WTC11 (cell line): ENCODE results near the gene MYO15A. TPM values are rescaled to one million over a fixed set of nuclear protein-coding genes. Genes with fewer than 3 reads are reported as not detected.

Source experiments
- ATAC-seq: fragments of 200-7000 bp; cut with Tn5 transposase; 2 replicates; pipeline ENCODE4 v1.10.0; 2021; ENCODE audit warnings: mild to moderate bottlenecking, moderate library complexity
- CTCF ChIA-PET: fragments of 300-600 bp; sonication (Branson Sonifier 250); formaldehyde crosslinking; loops from one replicate; lab custom pipeline; 2021; ENCODE audit warnings: antibody characterized with exemption; lab: Charles Lee
- POLR2A ChIA-PET: fragments of 350-600 bp; sonication (Branson Sonifier 250); formaldehyde crosslinking; loops from one replicate; lab custom pipeline; 2021; ENCODE audit warnings: antibody characterized with exemption; lab: Charles Lee
- DNase-seq: peaks from one replicate; pipeline ENCODE4 v3.0.0; 2021; ENCODE audit warnings: low spot score
- H3K27ac Mint-ChIP-seq: 2 replicates; pipeline ENCODE4 v1.8.0; 2021; ENCODE audit warnings: mixed read lengths
- H3K27me3 Mint-ChIP-seq: 2 replicates; pipeline ENCODE4 v1.8.0; 2021; ENCODE audit warnings: low read depth, mild to moderate bottlenecking, moderate library complexity, mixed read lengths
- H3K36me3 Mint-ChIP-seq: 2 replicates; pipeline ENCODE4 v1.8.0; 2021; ENCODE audit warnings: mixed read lengths
- H3K4me1 Mint-ChIP-seq: 2 replicates; pipeline ENCODE4 v1.8.0; 2022; ENCODE audit warnings: mixed read lengths
- H3K4me3 Mint-ChIP-seq: 2 replicates; pipeline ENCODE4 v1.8.0; 2021; ENCODE audit warnings: mild to moderate bottlenecking, moderate library complexity, mixed read lengths
- H3K9me3 Mint-ChIP-seq: 2 replicates; pipeline ENCODE4 v1.8.0; 2021; ENCODE audit warnings: mixed read lengths
- FOXK1 ChIP-seq: sonication (generic); formaldehyde crosslinking; IDR thresholded peaks from 2 replicates; pipeline ENCODE4 v1.8.0; 2022; ENCODE audit warnings: mild to moderate bottlenecking, moderate library complexity, missing genetic modification reagents
- FOXP1 ChIP-seq: sonication (generic); formaldehyde crosslinking; IDR thresholded peaks from 2 replicates; pipeline ENCODE4 v1.8.0; 2022; ENCODE audit warnings: missing genetic modification reagents, mild to moderate bottlenecking, moderate library complexity, borderline replicate concordance
- GABPB1 ChIP-seq: sonication (generic); formaldehyde crosslinking; IDR thresholded peaks from 2 replicates; pipeline ENCODE4 v1.8.1; 2023; ENCODE audit warnings: mild to moderate bottlenecking, missing genetic modification reagents
- KAT7 ChIP-seq: sonication (generic); formaldehyde crosslinking; IDR thresholded peaks from 2 replicates; pipeline ENCODE4 v1.8.1; 2023; ENCODE audit warnings: missing genetic modification reagents, mild to moderate bottlenecking, borderline replicate concordance
- NFATC4 ChIP-seq: fragments of 250-450 bp; sonication (Bioruptor Pico); IDR thresholded peaks from 2 replicates; pipeline ENCODE4 v1.9.0; 2021; ENCODE audit warnings: mild to moderate bottlenecking
- NFE2L1 ChIP-seq: sonication (generic); formaldehyde crosslinking; IDR thresholded peaks from 2 replicates; pipeline ENCODE4 v1.8.1; 2023; ENCODE audit warnings: missing genetic modification reagents
- RORB ChIP-seq: fragments of 250-450 bp; sonication (Bioruptor Pico); IDR thresholded peaks from 2 replicates; pipeline ENCODE4 v1.9.0; 2021; ENCODE audit warnings: mild to moderate bottlenecking
- SOX15 ChIP-seq: fragments of 250-450 bp; sonication (Bioruptor Pico); IDR thresholded peaks from 2 replicates; pipeline ENCODE4 v1.9.0; 2021; ENCODE audit warnings: mild to moderate bottlenecking
- ZNF232 ChIP-seq: sonication (generic); formaldehyde crosslinking; IDR thresholded peaks from 2 replicates; pipeline ENCODE4 v1.8.0; 2022; ENCODE audit warnings: mild to moderate bottlenecking, missing genetic modification reagents
- ZNF317 ChIP-seq: sonication (generic); formaldehyde crosslinking; IDR thresholded peaks from 2 replicates; pipeline ENCODE4 v1.8.1; 2023; ENCODE audit warnings: low read depth, mild to moderate bottlenecking, moderate library complexity, missing genetic modification reagents, borderline replicate concordance
- total RNA-seq: library from RNA; stranded (reverse); gene quantifications from 3 replicates; pipeline ENCODE4 v1.2.3, GENCODE V29; 2021
- TF ChIP-seq, protein P1 (sequence below): sonication (generic); formaldehyde crosslinking; IDR thresholded peaks from 2 replicates; pipeline ENCODE4 v1.8.0; 2022; ENCODE audit warnings: mild to moderate bottlenecking, missing genetic modification reagents
- TF ChIP-seq, protein P2 (sequence below): sonication (generic); formaldehyde crosslinking; IDR thresholded peaks from 2 replicates; pipeline ENCODE4 v1.8.0; 2023; ENCODE audit warnings: missing genetic modification reagents
- TF ChIP-seq, protein P3 (sequence below): sonication (generic); formaldehyde crosslinking; IDR thresholded peaks from 2 replicates; pipeline ENCODE4 v1.8.1; 2022; ENCODE audit warnings: mild to moderate bottlenecking, missing genetic modification reagents, moderate library complexity, borderline replicate concordance
- TF ChIP-seq, protein P4 (sequence below): fragments of 250-450 bp; sonication (Bioruptor Pico); IDR thresholded peaks from 2 replicates; pipeline ENCODE4 v1.9.0; 2021; ENCODE audit warnings: moderate library complexity, mild to moderate bottlenecking, inconsistent platforms, borderline replicate concordance
- TF ChIP-seq, protein P5 (sequence below): fragments of 250-450 bp; sonication (Bioruptor Pico); IDR thresholded peaks from 2 replicates; pipeline ENCODE4 v1.9.0; 2021; ENCODE audit warnings: mild to moderate bottlenecking, borderline replicate concordance
- TF ChIP-seq, protein P6 (sequence below): sonication (generic); formaldehyde crosslinking; IDR thresholded peaks from 2 replicates; pipeline ENCODE4 v1.8.0; 2022; ENCODE audit warnings: missing genetic modification reagents
- TF ChIP-seq, protein P7 (sequence below): sonication (generic); formaldehyde crosslinking; IDR thresholded peaks from 2 replicates; pipeline ENCODE4 v1.8.1; 2023; ENCODE audit warnings: mild to moderate bottlenecking, missing genetic modification reagents, borderline replicate concordance

Gene MYO15A
- total RNA-seq, 1 experiment from 2014 or later, result 2.6 TPM

DNA sequence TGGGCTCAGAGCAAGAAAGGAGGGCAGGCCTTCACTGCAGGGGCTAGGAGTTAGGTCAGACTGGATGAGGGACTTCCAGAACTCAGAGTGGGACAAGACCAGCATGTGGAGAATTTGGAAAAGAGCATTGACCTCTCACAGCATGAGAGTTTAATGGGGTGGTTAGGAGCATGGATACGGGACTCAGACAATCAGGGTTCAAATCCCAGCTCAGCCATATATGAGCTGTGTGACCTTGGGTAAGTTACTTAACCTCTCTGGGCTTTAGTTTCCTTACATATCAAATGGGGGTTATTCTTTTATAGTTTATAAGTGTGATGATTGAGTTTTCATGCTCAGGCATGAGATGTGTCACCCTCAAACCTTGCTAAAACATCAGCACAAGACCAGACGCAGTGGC is 37.7 kb downstream of the MYO15A start (continued):
- TF ChIP-seq GABPB1 (no peak), SOX15 (CRISPR knock-in tag) (no peak)
- TF ChIP-seq, protein P1, sequence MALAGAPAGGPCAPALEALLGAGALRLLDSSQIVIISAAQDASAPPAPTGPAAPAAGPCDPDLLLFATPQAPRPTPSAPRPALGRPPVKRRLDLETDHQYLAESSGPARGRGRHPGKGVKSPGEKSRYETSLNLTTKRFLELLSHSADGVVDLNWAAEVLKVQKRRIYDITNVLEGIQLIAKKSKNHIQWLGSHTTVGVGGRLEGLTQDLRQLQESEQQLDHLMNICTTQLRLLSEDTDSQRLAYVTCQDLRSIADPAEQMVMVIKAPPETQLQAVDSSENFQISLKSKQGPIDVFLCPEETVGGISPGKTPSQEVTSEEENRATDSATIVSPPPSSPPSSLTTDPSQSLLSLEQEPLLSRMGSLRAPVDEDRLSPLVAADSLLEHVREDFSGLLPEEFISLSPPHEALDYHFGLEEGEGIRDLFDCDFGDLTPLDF (CRISPR knock-in tag), result no peak
- TF ChIP-seq, protein P2, sequence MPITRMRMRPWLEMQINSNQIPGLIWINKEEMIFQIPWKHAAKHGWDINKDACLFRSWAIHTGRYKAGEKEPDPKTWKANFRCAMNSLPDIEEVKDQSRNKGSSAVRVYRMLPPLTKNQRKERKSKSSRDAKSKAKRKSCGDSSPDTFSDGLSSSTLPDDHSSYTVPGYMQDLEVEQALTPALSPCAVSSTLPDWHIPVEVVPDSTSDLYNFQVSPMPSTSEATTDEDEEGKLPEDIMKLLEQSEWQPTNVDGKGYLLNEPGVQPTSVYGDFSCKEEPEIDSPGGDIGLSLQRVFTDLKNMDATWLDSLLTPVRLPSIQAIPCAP (CRISPR knock-in tag), result no peak

DNA sequence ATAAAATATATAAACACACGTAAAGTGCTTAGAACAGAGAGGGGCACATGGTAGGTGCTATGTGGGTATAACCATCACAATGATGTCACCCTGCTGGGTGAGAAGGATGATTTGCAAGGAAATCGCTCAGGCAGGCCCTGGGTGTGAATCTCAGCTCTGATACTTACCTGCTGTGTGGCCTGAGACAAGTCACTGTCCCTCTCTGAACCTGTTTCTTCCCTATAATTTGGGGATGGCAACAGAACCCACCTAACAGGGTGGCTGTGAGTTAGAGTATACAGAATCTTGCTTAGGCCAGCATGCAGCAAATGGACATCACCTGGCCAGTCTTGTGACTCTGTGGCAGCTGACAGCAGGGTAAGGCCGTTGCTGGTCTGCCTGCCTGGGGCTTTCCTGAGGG is 38.4 kb downstream of the MYO15A start:
- H3K36me3 Mint-ChIP-seq, result no peaks in the 10 kb centered on the region
- CTCF ChIA-PET, result interaction anchor here (1.0 kb wide), 1 partner anchor 69 kb away, joined by 3 read pairs; no protein-coding TSS in a partner anchor
- no peaks in the 10 kb centered on the region for H3K9me3 Mint-ChIP-seq
- H3K4me3 Mint-ChIP-seq, result no peak overlapping the region
- DNase-seq (no peak), ATAC-seq (no peak)
- H3K4me1 Mint-ChIP-seq, result peaks cover 9% of the 10 kb centered on the region
- H3K27me3 Mint-ChIP-seq, result no peaks in the 10 kb centered on the region; the same call in 1 of the 2 replicates
- POLR2A ChIA-PET, result no interaction called here
- no peak overlapping the region for H3K27ac Mint-ChIP-seq
- TF ChIP-seq FOXK1 (no peak), NFATC4 (CRISPR knock-in tag) (no peak), ZNF317 (no peak), FOXP1 (no peak), RORB (CRISPR knock-in tag) (no peak), KAT7 (CRISPR knock-in tag) (no peak), NFE2L1 (CRISPR knock-in tag) (no peak), ZNF232 (CRISPR knock-in tag) (no peak)
- TF ChIP-seq, protein P3, sequence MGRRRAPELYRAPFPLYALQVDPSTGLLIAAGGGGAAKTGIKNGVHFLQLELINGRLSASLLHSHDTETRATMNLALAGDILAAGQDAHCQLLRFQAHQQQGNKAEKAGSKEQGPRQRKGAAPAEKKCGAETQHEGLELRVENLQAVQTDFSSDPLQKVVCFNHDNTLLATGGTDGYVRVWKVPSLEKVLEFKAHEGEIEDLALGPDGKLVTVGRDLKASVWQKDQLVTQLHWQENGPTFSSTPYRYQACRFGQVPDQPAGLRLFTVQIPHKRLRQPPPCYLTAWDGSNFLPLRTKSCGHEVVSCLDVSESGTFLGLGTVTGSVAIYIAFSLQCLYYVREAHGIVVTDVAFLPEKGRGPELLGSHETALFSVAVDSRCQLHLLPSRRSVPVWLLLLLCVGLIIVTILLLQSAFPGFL (CRISPR knock-in tag), result no peak
- TF ChIP-seq, protein P4, sequence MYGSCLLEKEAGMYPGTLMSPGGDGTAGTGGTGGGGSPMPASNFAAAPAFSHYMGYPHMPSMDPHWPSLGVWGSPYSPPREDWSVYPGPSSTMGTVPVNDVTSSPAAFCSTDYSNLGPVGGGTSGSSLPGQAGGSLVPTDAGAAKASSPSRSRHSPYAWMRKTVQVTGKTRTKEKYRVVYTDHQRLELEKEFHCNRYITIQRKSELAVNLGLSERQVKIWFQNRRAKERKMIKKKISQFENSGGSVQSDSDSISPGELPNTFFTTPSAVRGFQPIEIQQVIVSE, result no peak
- TF ChIP-seq, protein P5, sequence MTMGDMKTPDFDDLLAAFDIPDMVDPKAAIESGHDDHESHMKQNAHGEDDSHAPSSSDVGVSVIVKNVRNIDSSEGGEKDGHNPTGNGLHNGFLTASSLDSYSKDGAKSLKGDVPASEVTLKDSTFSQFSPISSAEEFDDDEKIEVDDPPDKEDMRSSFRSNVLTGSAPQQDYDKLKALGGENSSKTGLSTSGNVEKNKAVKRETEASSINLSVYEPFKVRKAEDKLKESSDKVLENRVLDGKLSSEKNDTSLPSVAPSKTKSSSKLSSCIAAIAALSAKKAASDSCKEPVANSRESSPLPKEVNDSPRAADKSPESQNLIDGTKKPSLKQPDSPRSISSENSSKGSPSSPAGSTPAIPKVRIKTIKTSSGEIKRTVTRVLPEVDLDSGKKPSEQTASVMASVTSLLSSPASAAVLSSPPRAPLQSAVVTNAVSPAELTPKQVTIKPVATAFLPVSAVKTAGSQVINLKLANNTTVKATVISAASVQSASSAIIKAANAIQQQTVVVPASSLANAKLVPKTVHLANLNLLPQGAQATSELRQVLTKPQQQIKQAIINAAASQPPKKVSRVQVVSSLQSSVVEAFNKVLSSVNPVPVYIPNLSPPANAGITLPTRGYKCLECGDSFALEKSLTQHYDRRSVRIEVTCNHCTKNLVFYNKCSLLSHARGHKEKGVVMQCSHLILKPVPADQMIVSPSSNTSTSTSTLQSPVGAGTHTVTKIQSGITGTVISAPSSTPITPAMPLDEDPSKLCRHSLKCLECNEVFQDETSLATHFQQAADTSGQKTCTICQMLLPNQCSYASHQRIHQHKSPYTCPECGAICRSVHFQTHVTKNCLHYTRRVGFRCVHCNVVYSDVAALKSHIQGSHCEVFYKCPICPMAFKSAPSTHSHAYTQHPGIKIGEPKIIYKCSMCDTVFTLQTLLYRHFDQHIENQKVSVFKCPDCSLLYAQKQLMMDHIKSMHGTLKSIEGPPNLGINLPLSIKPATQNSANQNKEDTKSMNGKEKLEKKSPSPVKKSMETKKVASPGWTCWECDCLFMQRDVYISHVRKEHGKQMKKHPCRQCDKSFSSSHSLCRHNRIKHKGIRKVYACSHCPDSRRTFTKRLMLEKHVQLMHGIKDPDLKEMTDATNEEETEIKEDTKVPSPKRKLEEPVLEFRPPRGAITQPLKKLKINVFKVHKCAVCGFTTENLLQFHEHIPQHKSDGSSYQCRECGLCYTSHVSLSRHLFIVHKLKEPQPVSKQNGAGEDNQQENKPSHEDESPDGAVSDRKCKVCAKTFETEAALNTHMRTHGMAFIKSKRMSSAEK (CRISPR knock-in tag), result no peak
- TF ChIP-seq, protein P6, sequence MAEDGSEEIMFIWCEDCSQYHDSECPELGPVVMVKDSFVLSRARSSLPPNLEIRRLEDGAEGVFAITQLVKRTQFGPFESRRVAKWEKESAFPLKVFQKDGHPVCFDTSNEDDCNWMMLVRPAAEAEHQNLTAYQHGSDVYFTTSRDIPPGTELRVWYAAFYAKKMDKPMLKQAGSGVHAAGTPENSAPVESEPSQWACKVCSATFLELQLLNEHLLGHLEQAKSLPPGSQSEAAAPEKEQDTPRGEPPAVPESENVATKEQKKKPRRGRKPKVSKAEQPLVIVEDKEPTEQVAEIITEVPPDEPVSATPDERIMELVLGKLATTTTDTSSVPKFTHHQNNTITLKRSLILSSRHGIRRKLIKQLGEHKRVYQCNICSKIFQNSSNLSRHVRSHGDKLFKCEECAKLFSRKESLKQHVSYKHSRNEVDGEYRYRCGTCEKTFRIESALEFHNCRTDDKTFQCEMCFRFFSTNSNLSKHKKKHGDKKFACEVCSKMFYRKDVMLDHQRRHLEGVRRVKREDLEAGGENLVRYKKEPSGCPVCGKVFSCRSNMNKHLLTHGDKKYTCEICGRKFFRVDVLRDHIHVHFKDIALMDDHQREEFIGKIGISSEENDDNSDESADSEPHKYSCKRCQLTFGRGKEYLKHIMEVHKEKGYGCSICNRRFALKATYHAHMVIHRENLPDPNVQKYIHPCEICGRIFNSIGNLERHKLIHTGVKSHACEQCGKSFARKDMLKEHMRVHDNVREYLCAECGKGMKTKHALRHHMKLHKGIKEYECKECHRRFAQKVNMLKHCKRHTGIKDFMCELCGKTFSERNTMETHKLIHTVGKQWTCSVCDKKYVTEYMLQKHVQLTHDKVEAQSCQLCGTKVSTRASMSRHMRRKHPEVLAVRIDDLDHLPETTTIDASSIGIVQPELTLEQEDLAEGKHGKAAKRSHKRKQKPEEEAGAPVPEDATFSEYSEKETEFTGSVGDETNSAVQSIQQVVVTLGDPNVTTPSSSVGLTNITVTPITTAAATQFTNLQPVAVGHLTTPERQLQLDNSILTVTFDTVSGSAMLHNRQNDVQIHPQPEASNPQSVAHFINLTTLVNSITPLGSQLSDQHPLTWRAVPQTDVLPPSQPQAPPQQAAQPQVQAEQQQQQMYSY (CRISPR knock-in tag), result no peak
- TF ChIP-seq, protein P7, sequence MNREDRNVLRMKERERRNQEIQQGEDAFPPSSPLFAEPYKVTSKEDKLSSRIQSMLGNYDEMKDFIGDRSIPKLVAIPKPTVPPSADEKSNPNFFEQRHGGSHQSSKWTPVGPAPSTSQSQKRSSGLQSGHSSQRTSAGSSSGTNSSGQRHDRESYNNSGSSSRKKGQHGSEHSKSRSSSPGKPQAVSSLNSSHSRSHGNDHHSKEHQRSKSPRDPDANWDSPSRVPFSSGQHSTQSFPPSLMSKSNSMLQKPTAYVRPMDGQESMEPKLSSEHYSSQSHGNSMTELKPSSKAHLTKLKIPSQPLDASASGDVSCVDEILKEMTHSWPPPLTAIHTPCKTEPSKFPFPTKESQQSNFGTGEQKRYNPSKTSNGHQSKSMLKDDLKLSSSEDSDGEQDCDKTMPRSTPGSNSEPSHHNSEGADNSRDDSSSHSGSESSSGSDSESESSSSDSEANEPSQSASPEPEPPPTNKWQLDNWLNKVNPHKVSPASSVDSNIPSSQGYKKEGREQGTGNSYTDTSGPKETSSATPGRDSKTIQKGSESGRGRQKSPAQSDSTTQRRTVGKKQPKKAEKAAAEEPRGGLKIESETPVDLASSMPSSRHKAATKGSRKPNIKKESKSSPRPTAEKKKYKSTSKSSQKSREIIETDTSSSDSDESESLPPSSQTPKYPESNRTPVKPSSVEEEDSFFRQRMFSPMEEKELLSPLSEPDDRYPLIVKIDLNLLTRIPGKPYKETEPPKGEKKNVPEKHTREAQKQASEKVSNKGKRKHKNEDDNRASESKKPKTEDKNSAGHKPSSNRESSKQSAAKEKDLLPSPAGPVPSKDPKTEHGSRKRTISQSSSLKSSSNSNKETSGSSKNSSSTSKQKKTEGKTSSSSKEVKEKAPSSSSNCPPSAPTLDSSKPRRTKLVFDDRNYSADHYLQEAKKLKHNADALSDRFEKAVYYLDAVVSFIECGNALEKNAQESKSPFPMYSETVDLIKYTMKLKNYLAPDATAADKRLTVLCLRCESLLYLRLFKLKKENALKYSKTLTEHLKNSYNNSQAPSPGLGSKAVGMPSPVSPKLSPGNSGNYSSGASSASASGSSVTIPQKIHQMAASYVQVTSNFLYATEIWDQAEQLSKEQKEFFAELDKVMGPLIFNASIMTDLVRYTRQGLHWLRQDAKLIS, result no peak
